GM19397 (cell line): ENCODE results near the gene ADCYAP1R1.

Experiments used
- ATAC-seq: cut with Tn5 transposase; IDR thresholded peaks from one replicate; pipeline ENCODE4 v1.9.1; 2021; ENCODE audit warnings: mild to moderate bottlenecking, moderate library complexity; ENCODE audit not compliant: unreplicated experiment

ADCYAP1R1 gene

GRCh38 chr7:31104361-31105255, 52.5 kb downstream of the ADCYAP1R1 start:
- ATAC-seq: no peak

GRCh38 chr7:31105256-31105950, 53.3 kb downstream of the ADCYAP1R1 start:
- no peak for ATAC-seq

- no peak for ATAC-seq
Observed at GRCh38 chr7:31106303-31107105, 54.4 kb downstream of the ADCYAP1R1 start.

GRCh38 chr7:31107106-31108090, 55.3 kb downstream of the ADCYAP1R1 start:
- no peak for ATAC-seq

- ATAC-seq: no peak
Observed at GRCh38 chr7:31108097-31108657, 56.1 kb downstream of the ADCYAP1R1 start.

- ATAC-seq: no peak
Observed at GRCh38 chr7:31109751-31110150, 57.6 kb downstream of the ADCYAP1R1 start.

- no peak for ATAC-seq
Observed at GRCh38 chr7:31110331-31111108, 58.4 kb downstream of the ADCYAP1R1 start.

GRCh38 chr7:31111109-31111451, 59.0 kb downstream of the ADCYAP1R1 start:
- no peak for ATAC-seq

GRCh38 chr7:31113660-31114059, 61.6 kb downstream of the ADCYAP1R1 start:
- ATAC-seq: no peak

- ATAC-seq: no peak
Observed at GRCh38 chr7:31114593-31115343, 62.7 kb downstream of the ADCYAP1R1 start.

- ATAC-seq: no peak
Observed at GRCh38 chr7:31116615-31117014, 64.5 kb downstream of the ADCYAP1R1 start.

- ATAC-seq: no peak
Observed at GRCh38 chr7:31119249-31119648, 67.1 kb downstream of the ADCYAP1R1 start.

GRCh38 chr7:31120800-31121513, 68.8 kb downstream of the ADCYAP1R1 start:
- no peak for ATAC-seq

GRCh38 chr7:31121601-31122000, 69.5 kb downstream of the ADCYAP1R1 start:
- no peak for ATAC-seq

GRCh38 chr7:31122649-31123058, 70.5 kb downstream of the ADCYAP1R1 start:
- ATAC-seq: no peak

GRCh38 chr7:31123321-31123720, 71.2 kb downstream of the ADCYAP1R1 start:
- ATAC-seq: no peak

GRCh38 chr7:31123726-31124125, 71.6 kb downstream of the ADCYAP1R1 start:
- no peak for ATAC-seq

GRCh38 chr7:31125171-31125570, 73.1 kb downstream of the ADCYAP1R1 start:
- ATAC-seq: no peak
